Breast epithelium (tissue), 4 donors: ENCODE measurements around the gene ZNF431. TPM values are rescaled to one million over a fixed set of nuclear protein-coding genes. Genes with fewer than 3 reads are reported as not detected.
A peak's percentile ranks its signal among the peaks of the same experiment; 100 is the strongest.

Source experiments
- DNase-seq, 2 donors: peaks; one replicate each; pipeline ENCODE4 v3.0.0-alpha.2; 2019; ENCODE audit warnings: low spot score in 2 of 2
- H3K27ac ChIP-seq, 2 donors: fragments of 200-600 bp; sonication (generic) in 1 of 2; one replicate each; pipeline ENCODE4 v1.5.1; 2016 to 2019; ENCODE audit warnings: mild to moderate bottlenecking in 1 of 2
- H3K27me3 ChIP-seq, 2 donors: fragments of 200-600 bp; sonication (generic) in 1 of 2; one replicate each; pipeline versions ENCODE4 v1.5.1 to v1.6.0; 2017 to 2019; ENCODE audit warnings: control low read depth in 1 of 2, mild to moderate bottlenecking in 1 of 2
- H3K36me3 ChIP-seq: fragments of 200-600 bp; one replicate; pipeline ENCODE4 v1.5.1; 2019
- H3K4me1 ChIP-seq, 2 donors: fragments of 200-600 bp; sonication (generic); one replicate each; pipeline ENCODE4 v1.5.1; 2016 to 2019; ENCODE audit warnings: control low read depth in 1 of 2
- H3K4me3 ChIP-seq, 3 donors: fragments of 200-600 bp; sonication (generic); 1 replicate in 2 of 3; 2 replicates in 1 of 3; pipeline ENCODE4 v1.5.1; 2016 to 2019; ENCODE audit warnings: mild to moderate bottlenecking in 3 of 3, moderate library complexity in 2 of 3
- H3K9me3 ChIP-seq, 2 donors: fragments of 200-600 bp; sonication (generic) in 1 of 2; one replicate each; pipeline ENCODE4 v1.5.1; 2016 to 2019; ENCODE audit warnings: control low read depth in 1 of 2
- CTCF ChIP-seq, 3 donors: fragments of 450-650 bp; IDR thresholded peaks; one replicate each; pipeline ENCODE4 v1.5.1; 2016 to 2017; ENCODE audit warnings: antibody characterized with exemption in 3 of 3, mild to moderate bottlenecking in 3 of 3, moderate library complexity in 3 of 3
- POLR2A ChIP-seq: fragments of 450-650 bp; IDR thresholded peaks from one replicate; pipeline ENCODE4 v1.6.1; 2016; ENCODE audit warnings: antibody characterized with exemption, mild to moderate bottlenecking, moderate library complexity
- POLR2AphosphoS5 ChIP-seq, 3 donors: sonication (generic); formaldehyde crosslinking; IDR thresholded peaks; one replicate each; pipeline ENCODE4 v1.6.1; 2017; ENCODE audit warnings: antibody characterized with exemption in 3 of 3
- intact Hi-C: fragments of 100-400 bp; cut with DNase I; formaldehyde crosslinking; loops from one replicate; pipeline ENCODE4 v1.15.1; 2023; ENCODE audit warnings: low total_unique reads
- total RNA-seq, 3 donors: library from RNA; depleted of rRNA; stranded (reverse); fragments of >200 nt; gene quantifications; one replicate each; pipeline ENCODE4 v1.1.0, GENCODE V29; 2016

ZNF431 gene
- total RNA-seq, result 10 to 100 TPM; 11.1 to 28.1 (median 11.8) TPM

DNA sequence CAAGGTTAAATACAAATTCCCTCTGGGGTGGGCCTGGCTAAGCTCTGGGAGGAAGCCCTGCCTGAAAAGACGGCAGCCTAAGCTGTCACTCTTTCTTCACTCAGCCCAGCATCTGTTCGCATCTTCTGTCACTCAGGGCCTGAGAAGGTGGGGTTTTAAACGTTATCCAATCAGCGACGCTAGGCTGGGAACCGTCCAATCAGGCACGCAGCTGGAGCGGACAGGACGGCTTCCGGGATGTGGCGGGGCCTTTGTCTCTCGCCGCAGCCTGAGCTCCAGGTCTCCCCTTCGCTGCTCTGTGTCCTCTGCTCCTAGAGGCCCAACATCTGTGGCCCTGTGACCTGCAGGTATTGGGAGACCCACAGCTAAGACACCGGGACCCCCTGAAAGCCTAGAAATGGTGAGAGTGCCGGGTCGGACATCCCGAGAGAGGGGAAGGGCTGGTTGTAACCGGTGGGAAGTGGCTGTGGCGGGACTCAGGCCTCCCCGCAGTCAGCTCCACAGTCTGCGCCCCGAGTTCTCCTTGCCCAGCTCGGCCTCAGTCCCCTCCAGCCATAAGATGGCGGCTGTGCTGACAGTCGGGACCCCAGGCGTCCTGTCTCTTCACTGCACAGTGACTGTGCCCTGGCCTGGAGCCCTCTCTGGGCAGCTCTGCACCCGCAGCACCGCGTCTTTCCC is at the start of gene ZNF431:
ZNF431 (plus strand) TSS at position 254 of the 678 bp plus-strand sequence; CDS start at position 398, 144 bp downstream.
- Histone ChIP-seq H3K27ac (peak within 1 kb of the TSS; percentile 82 to 86), H3K9me3 (no peaks in the 10 kb centered on the region), H3K4me3 (peak within 1 kb of the TSS; percentile 60 to 74 (median 68)), H3K36me3 (no peaks in the 10 kb centered on the region), H3K27me3 (no peaks in the 10 kb centered on the region), H3K4me1 (peaks cover 0 to 6% of the 10 kb centered on the region in 2 donors)
- peak; percentile 92 to 94 for DNase-seq
- intact Hi-C loops, result no loop called here
- TF ChIP-seq POLR2AphosphoS5 (IDR thresholded peaks at IDR 0.05), result peak in 2 of 3 donors; percentile 47 to 82
- TF ChIP-seq CTCF (IDR thresholded peaks at IDR 0.05), result no peak
- TF ChIP-seq POLR2A, result no peak

DNA sequence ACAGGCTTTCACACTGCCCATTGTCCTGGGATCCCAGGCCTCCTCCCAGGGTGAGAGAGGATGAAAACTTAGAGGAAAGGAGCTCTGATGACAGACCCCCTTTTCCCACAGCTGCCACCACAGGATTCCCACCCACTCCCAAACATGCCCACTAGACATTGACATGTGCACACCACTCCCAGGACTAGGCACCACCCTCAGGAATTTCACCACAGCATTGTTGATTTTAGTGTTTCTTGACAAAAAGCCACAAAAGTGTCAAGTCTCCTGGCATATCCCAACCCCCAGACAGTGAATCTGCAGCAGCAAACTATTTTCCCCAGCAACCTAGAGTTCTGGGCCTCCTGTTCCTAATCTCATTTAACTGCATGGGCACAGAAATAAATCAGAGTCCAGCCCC is 49.7 kb upstream of the ZNF431 start:
- TF ChIP-seq POLR2AphosphoS5 (IDR thresholded peaks at IDR 0.05) (no peak), POLR2A (no peak), CTCF (IDR thresholded peaks at IDR 0.05) (no peak)
- intact Hi-C loops, result no loop called here
- Histone ChIP-seq H3K27ac (no peak overlapping the region), H3K4me3 (no peak overlapping the region), H3K36me3 (no peaks in the 10 kb centered on the region), H3K4me1 (no peaks in the 10 kb centered on the region), H3K9me3 (no peaks in the 10 kb centered on the region), H3K27me3 (no peaks in the 10 kb centered on the region)
- no peak for DNase-seq

DNA sequence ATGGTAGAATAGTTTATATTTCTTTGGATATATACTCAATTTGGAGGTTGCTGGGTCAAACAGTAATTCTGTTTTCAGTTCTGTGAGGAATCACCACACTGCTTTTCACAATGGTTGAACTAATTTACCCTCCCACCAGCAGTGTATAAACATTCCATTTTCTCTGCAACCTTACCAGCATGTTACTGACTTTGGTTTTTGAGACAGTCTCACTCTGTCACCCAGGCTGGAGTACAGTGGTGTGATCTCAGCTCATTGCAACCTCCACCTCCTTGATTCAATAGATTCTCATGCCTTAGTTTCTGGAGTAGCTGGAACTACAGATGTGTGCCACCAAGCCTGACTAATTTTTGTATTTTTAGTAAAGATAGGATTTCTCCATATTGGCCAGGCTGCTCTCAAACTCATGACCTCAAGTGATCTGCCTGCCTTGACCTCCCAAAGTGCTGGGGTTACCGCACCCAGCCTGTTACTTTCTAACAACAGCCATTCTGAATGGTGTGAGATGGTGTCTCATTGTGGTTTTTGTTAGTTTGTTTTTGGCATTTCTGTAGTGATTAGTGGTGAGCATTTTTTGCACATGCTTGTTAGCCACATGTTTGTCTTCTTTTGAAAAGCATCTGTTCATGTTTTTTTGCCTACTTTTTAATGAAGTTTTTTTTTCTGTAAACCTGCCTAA is 47.4 kb upstream of the ZNF431 start:
- Histone ChIP-seq H3K9me3 (no peaks in the 10 kb centered on the region), H3K4me1 (no peaks in the 10 kb centered on the region), H3K4me3 (no peak overlapping the region), H3K36me3 (no peaks in the 10 kb centered on the region), H3K27me3 (no peaks in the 10 kb centered on the region), H3K27ac (no peak overlapping the region)
- TF ChIP-seq CTCF (IDR thresholded peaks at IDR 0.05) (no peak), POLR2AphosphoS5 (IDR thresholded peaks at IDR 0.05) (no peak), POLR2A (no peak)
- intact Hi-C loops, result no loop called here
- no peak for DNase-seq

GRCh38 chr19:21098291-21098690 is 43.5 kb upstream of the ZNF431 start:
- Histone ChIP-seq H3K27ac (no peak overlapping the region), H3K4me3 (no peak overlapping the region), H3K9me3 (no peaks in the 10 kb centered on the region), H3K4me1 (no peaks in the 10 kb centered on the region), H3K27me3 (no peaks in the 10 kb centered on the region), H3K36me3 (no peaks in the 10 kb centered on the region)
- intact Hi-C loops, result no loop called here
- DNase-seq, result no peak
- TF ChIP-seq POLR2A (no peak), CTCF (IDR thresholded peaks at IDR 0.05) (no peak)

DNA sequence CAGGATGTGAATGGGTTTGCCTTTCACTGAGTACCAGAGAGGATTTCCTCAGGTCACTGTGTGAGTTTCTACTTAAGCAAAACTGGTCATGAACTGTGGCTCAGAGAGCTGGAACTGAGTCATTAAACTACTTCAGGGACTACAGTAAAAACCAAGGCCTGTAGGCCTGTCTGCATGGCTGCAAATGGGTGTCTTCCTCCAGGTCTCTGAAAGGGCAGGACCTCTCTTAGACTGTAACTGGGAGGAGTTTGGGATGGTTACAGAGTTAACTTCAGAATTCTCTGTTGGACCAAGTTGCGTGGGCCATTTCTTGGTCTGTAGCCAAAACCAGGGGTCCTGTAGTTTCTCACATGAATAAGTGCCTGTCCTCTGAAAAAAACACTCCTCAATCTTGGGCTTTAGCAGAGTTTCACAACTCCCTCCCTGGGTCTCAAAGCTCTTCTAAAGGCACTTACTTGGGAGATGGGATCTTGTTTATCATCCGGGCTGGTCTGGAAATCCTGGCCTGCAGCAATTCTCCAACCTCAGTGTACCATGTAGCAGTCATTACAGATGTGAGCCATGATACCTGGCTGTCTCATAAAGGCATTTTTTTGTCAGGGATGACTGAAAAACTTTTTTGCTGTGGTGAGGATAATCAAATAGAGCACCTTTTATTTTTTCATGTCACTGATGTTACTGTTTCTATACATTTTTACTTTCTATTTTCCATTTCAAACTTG is 40.2 kb upstream of the ZNF431 start:
- no peak for TF ChIP-seq CTCF (IDR thresholded peaks at IDR 0.05)
- Histone ChIP-seq H3K4me3 (no peak overlapping the region), H3K27me3 (no peaks in the 10 kb centered on the region), H3K27ac (no peak overlapping the region), H3K4me1 (no peaks in the 10 kb centered on the region), H3K36me3 (no peaks in the 10 kb centered on the region), H3K9me3 (no peaks in the 10 kb centered on the region)
- no peak for DNase-seq
- intact Hi-C loops, result no loop called here
